ENCODE measurements around the gene THPO. TPM values are rescaled to one million over a fixed set of nuclear protein-coding genes. Genes with fewer than 3 reads are reported as not detected.
A peak's percentile ranks its signal among the peaks of the same experiment; 100 is the strongest.

The THPO gene
- total and polyA plus RNA-seq, 9 of the 15 experiments (the other 6 are each of a cell fraction or from before 2014, with no cell fraction given): 0.11 to 1.1 (median 0.35) TPM; not detected in 1

- no peak overlapping the region for H3K4me3 ChIP-seq
- H3K27me3 ChIP-seq (ENCODE audit: control insufficient read depth in 2 of 2, insufficient read depth in 2 of 2, low read length in 2 of 2): peaks cover 19 to 55% of the 10 kb centered on the region in 2 experiments
- intact Hi-C loops (cut with micrococcal nuclease): loop anchor here (10.0 kb wide), 1 partner anchor 333 kb away; the partner anchor contains the start of gene MAGEF1
- 0 out of 2 replicates have a peak, but pooled peaks cover 3% of the 10 kb centered on the region for H4K20me1 ChIP-seq (replicated peaks; ENCODE audit: control insufficient read depth, insufficient read depth, low read length)
- BruUV-seq (replicated peaks): no TSS peak
- H3K36me3 ChIP-seq (ENCODE audit: control insufficient read depth, insufficient read depth, low read length): no peaks in the 10 kb centered on the region
- no peak overlapping the region for H3K4me2 ChIP-seq (ENCODE audit: insufficient read depth, low read length)
- DNase-seq (ENCODE audit: extremely low read depth in 1 of 4, low spot score in 3 of 4) (peak in 1 of 4 experiments; percentile 25), FAIRE-seq (no peak), ATAC-seq (0 out of 3 replicates have a peak, but pooled peaks have one; percentile 9)
- no peaks in the 10 kb centered on the region for H3K9me1 ChIP-seq (ENCODE audit: control insufficient read depth, insufficient read depth, low read length)
- H3K9ac ChIP-seq (ENCODE audit: insufficient read depth in 1 of 2, low read depth in 2 of 2, low read length in 2 of 2): peak overlapping the region in 1 of 2 experiments; percentile 60; a peak in 2 of 4 replicates
- H3K27ac ChIP-seq (ENCODE audit: extremely low read depth, low read depth, low read length): no peak overlapping the region
- H3K4me1 ChIP-seq (replicated peaks in 1 of 2; ENCODE audit: control insufficient read depth in 2 of 2, insufficient read depth in 2 of 2, low read length in 2 of 2): peaks cover 5 to 42% of the 10 kb centered on the region in 2 experiments; a peak in 4 of 5 replicates
- 11% methylated on average over 41 of the region's 55 CpGs for WGBS (ENCODE audit: insufficient coverage, low coverage, missing lambda C conversion rate)
- ChIA-PET CTCF (ENCODE audit: low intra/inter-chr PET ratio) (no interaction called here), POLR2A (interaction anchor here (0.7 to 1.1 kb wide), 3 partner anchors 10 to 180 kb away, joined by 4 to 6 read pairs (median 4); no protein-coding TSS in a partner anchor)
- no peak overlapping the region for H2AFZ ChIP-seq (ENCODE audit: low read depth, low read length)
- in situ Hi-C loops (cut with MboI): no loop called here
- no peaks in the 10 kb centered on the region for H3K79me2 ChIP-seq (ENCODE audit: control insufficient read depth, insufficient read depth, low read length)
- no peaks in the 10 kb centered on the region for H3K9me3 ChIP-seq (replicated peaks; ENCODE audit: control insufficient read depth, insufficient read depth, low read depth, low read length)
- no peak for TF ChIP-seq MNT (conservative IDR thresholded peaks at IDR 0.05)
- no peak for TF ChIP-seq CEBPB (tag; IDR thresholded peaks at IDR 0.05)
- TF ChIP-seq VEZF1 (CRISPR knock-in tag; IDR thresholded peaks at IDR 0.05): peak; percentile 8; the same call in 1 of the 2 replicates
- no peak for TF ChIP-seq DMBX1 (CRISPR knock-in tag; IDR thresholded peaks at IDR 0.05; ENCODE audit: borderline replicate concordance)
- peak; percentile 46; the same call in 1 of the 2 replicates for TF ChIP-seq L3MBTL2 (IDR thresholded peaks at IDR 0.05)
- TF ChIP-seq HDAC2 (IDR thresholded peaks at IDR 0.05): peak; percentile 43; the same call in 1 of the 2 replicates
- TF ChIP-seq CGGBP1 (CRISPR knock-in tag; IDR thresholded peaks at IDR 0.05): no peak
- 0 out of 2 replicates have a peak, but pooled peaks have one; percentile 19 for TF ChIP-seq TFAP4 (CRISPR knock-in tag; IDR thresholded peaks at IDR 0.05; ENCODE audit: borderline replicate concordance)
- 0 out of 2 replicates have a peak, but pooled peaks have one; percentile 30 for TF ChIP-seq MAX (CRISPR knock-in tag; IDR thresholded peaks at IDR 0.05)
- TF ChIP-seq USF2 (CRISPR knock-in tag; IDR thresholded peaks at IDR 0.05): no peak
- no peak for TF ChIP-seq ERF (CRISPR knock-in tag; IDR thresholded peaks at IDR 0.05)
- no peak for TF ChIP-seq HES1 (IDR thresholded peaks at IDR 0.05; ENCODE audit: low read depth)
- TF ChIP-seq KDM1A (IDR thresholded peaks at IDR 0.05): peak; percentile 35 to 82; a peak in 3 of 4 replicates
Observed at GRCh38 chr3:184381261-184382224, 3.5 kb upstream of the THPO start.

Measured in K562 (cell line).